HCT116 (cell line): ENCODE results near the gene STKLD1. TPM values are rescaled to one million over a fixed set of nuclear protein-coding genes. Genes with fewer than 3 reads are reported as not detected.

Experiments used
- ATAC-seq: fragments of 200-7000 bp; cut with Tn5 transposase; 2 replicates; pipeline ENCODE4 v1.9.1; 2020; ENCODE audit warnings: mild to moderate bottlenecking, moderate library complexity
- BruUV-seq: library from RNA; stranded (reverse); fragments of 400-500 nt; replicated peaks from 2 replicates; lab custom pipeline; 2021; lab: Mats Ljungman, UMichigan
- CTCF ChIA-PET: fragments of 300-600 bp; sonication (Branson Sonifier 250); formaldehyde crosslinking; loops from one replicate; lab custom pipeline; 2021; ENCODE audit warnings: antibody characterized with exemption; lab: Charles Lee
- POLR2A ChIA-PET: fragments of 300-600, 350-600 bp; sonication (Branson Sonifier 250); formaldehyde crosslinking; loops from one replicate; lab custom pipeline; 2021; ENCODE audit warnings: antibody characterized with exemption; lab: Charles Lee
- RAD21 ChIA-PET, 2 experiments: fragments of 300-600 bp; sonication (Branson Sonifier 250); formaldehyde crosslinking; loops; one replicate each; lab custom pipeline; 2023; ENCODE audit warnings: low total read pairs in 2 of 2; ENCODE audit not compliant: uncharacterized antibody in 2 of 2, unreplicated experiment in 2 of 2, low non-redundant PET in 1 of 2; lab: Charles Lee
- DNase-seq: peaks from one replicate; pipeline ENCODE4 v3.0.0-alpha.2; 2010; ENCODE audit warnings: low read depth, low spot score
- H2AFZ ChIP-seq: fragments of 200-600 bp; shearing (Covaris generic), sonication (generic); 2 replicates; pipeline ENCODE4 v1.6.1; 2017; ENCODE audit warnings: low read depth, mixed run types, mixed read lengths, antibody characterized with exemption, low read length; ENCODE audit not compliant: poor library complexity, severe bottlenecking
- H3K27ac ChIP-seq: 2 replicates; pipeline ENCODE4 v1.5.1; 2012; ENCODE audit warnings: low read depth, low read length
- H3K27me3 ChIP-seq: fragments of 200-600 bp; sonication (generic); 2 replicates; pipeline ENCODE4 v1.6.1; 2016; ENCODE audit warnings: mixed run types, low read length, mixed read lengths; ENCODE audit not compliant: insufficient read depth
- H3K36me3 ChIP-seq, 2 experiments: fragments of 200-500 bp in 1 of 2; fragments of 200-600 bp in 1 of 2; sonication (Bioruptor generic) in 1 of 2; sonication (generic) in 1 of 2; 2 replicates each; pipeline versions ENCODE4 v1.5.1 to v1.6.1; 2014 to 2016; ENCODE audit warnings: low read length in 2 of 2, inconsistent platforms in 1 of 2, mixed read lengths in 1 of 2, mixed run types in 1 of 2; ENCODE audit not compliant: insufficient read depth in 2 of 2, control insufficient read depth in 1 of 2
- H3K4me1 ChIP-seq, 2 experiments: fragments of 200-600 bp in 1 of 2; sonication (generic) in 1 of 2; 2 replicates each; pipeline versions ENCODE4 v1.5.1 to v1.6.1; 2012 to 2017; ENCODE audit warnings: low read length in 2 of 2, inconsistent platforms in 1 of 2, mild to moderate bottlenecking in 1 of 2, mixed read lengths in 1 of 2, mixed run types in 1 of 2, moderate library complexity in 1 of 2; ENCODE audit not compliant: insufficient read depth in 2 of 2, control insufficient read depth in 1 of 2
- H3K4me2 ChIP-seq: fragments of 200-600 bp; sonication (generic); 2 replicates; pipeline ENCODE4 v1.6.1; 2017; ENCODE audit warnings: mixed run types, low read length, mixed read lengths
- H3K4me3 ChIP-seq, 2 experiments: fragments of 200-600 bp in 1 of 2; sonication (generic) in 1 of 2; replicated peaks in 1 of 2; 2 replicates each; pipeline ENCODE4 v1.5.1; 2011 to 2016; ENCODE audit warnings: low read length in 2 of 2, control low read depth in 1 of 2, low read depth in 1 of 2, mild to moderate bottlenecking in 1 of 2, mixed read lengths in 1 of 2, mixed run types in 1 of 2
- H3K79me2 ChIP-seq: fragments of 200-600 bp; sonication (generic); 2 replicates; pipeline ENCODE4 v1.6.1; 2017; ENCODE audit warnings: mild to moderate bottlenecking, mixed run types, low read length, moderate library complexity, mixed read lengths; ENCODE audit not compliant: insufficient read depth
- H3K9ac ChIP-seq: fragments of 200-600 bp; sonication (generic); 2 replicates; pipeline ENCODE4 v1.6.1; 2016; ENCODE audit warnings: low read length, mixed read lengths
- H3K9me2 ChIP-seq: fragments of 200-600 bp; sonication (generic), shearing (Covaris generic); 2 replicates; pipeline ENCODE4 v1.6.1; 2017; ENCODE audit warnings: mixed run types, mild to moderate bottlenecking, moderate library complexity; ENCODE audit not compliant: insufficient read depth
- H3K9me3 ChIP-seq, 2 experiments: fragments of 200-500 bp in 1 of 2; fragments of 200-600 bp in 1 of 2; sonication (Bioruptor generic) in 1 of 2; sonication (generic) in 1 of 2; 2 replicates each; pipeline ENCODE4 v1.6.1; 2014 to 2017; ENCODE audit warnings: low read length in 2 of 2, mixed read lengths in 2 of 2, inconsistent platforms in 1 of 2, low read depth in 1 of 2, mild to moderate bottlenecking in 1 of 2, mixed run types in 1 of 2, moderate library complexity in 1 of 2; ENCODE audit not compliant: control insufficient read depth in 1 of 2, insufficient read depth in 1 of 2
- H4K20me1 ChIP-seq: fragments of 200-600 bp; sonication (generic), shearing (Covaris generic); 2 replicates; pipeline ENCODE4 v1.6.1; 2017; ENCODE audit warnings: mixed run types, mild to moderate bottlenecking, moderate library complexity; ENCODE audit not compliant: insufficient read depth
- ATF3 ChIP-seq: IDR thresholded peaks from 2 replicates; pipeline ENCODE4 v1.6.1; 2012
- CBX3 ChIP-seq: IDR thresholded peaks from 2 replicates; pipeline ENCODE4 v1.6.1; 2012; ENCODE audit warnings: low read depth
- CEBPB ChIP-seq: IDR thresholded peaks from 2 replicates; pipeline ENCODE4 v1.6.1; 2012; ENCODE audit warnings: low read depth
- CTCF ChIP-seq, 3 experiments: fragments of 200-600 bp in 1 of 3; sonication (generic) in 1 of 3; IDR thresholded peaks in 2 of 3; conservative IDR thresholded peaks in 1 of 3; 2 replicates each; pipeline ENCODE4 v1.5.1; 2012 to 2017; ENCODE audit warnings: low read depth in 2 of 3, low read length in 2 of 3, antibody characterized with exemption in 1 of 3, borderline replicate concordance in 1 of 3, control low read depth in 1 of 3, mild to moderate bottlenecking in 1 of 3, mixed read lengths in 1 of 3, mixed run types in 1 of 3, moderate library complexity in 1 of 3; ENCODE audit not compliant: insufficient read depth in 1 of 3
- EGR1 ChIP-seq: IDR thresholded peaks from 2 replicates; pipeline ENCODE4 v1.6.1; 2012; ENCODE audit warnings: low read depth
- ELF1 ChIP-seq: IDR thresholded peaks from 2 replicates; pipeline ENCODE4 v1.6.1; 2012; ENCODE audit warnings: low read depth, borderline replicate concordance
- EZH2 ChIP-seq: fragments of 200-600 bp; sonication (generic); IDR thresholded peaks from 2 replicates; pipeline ENCODE4 v1.6.1; 2017; ENCODE audit warnings: antibody characterized with exemption, mixed run types
- FOSL1 ChIP-seq: IDR thresholded peaks from 2 replicates; pipeline ENCODE4 v1.6.1; 2012; ENCODE audit warnings: low read depth
- JUND ChIP-seq: IDR thresholded peaks from 2 replicates; pipeline ENCODE4 v1.6.1; 2012
- MAX ChIP-seq: IDR thresholded peaks from 2 replicates; pipeline ENCODE4 v1.6.1; 2012
- POLR2A ChIP-seq: IDR thresholded peaks from 2 replicates; pipeline ENCODE4 v1.7.0; 2011; ENCODE audit warnings: borderline replicate concordance; ENCODE audit not compliant: insufficient read depth, insufficient read length; ENCODE audit errors: extremely low read depth
- POLR2AphosphoS5 ChIP-seq: IDR thresholded peaks from 2 replicates; pipeline ENCODE4 v1.6.1; 2011; ENCODE audit warnings: mild to moderate bottlenecking, low read depth, low read length, moderate library complexity
- RAD21 ChIP-seq: IDR thresholded peaks from 2 replicates; pipeline ENCODE4 v1.6.1; 2012; ENCODE audit warnings: low read depth, mild to moderate bottlenecking
- REST ChIP-seq: IDR thresholded peaks from 2 replicates; pipeline ENCODE4 v1.6.1; 2012; ENCODE audit warnings: low read depth
- SIN3A ChIP-seq: IDR thresholded peaks from 2 replicates; pipeline ENCODE4 v1.6.1; 2012; ENCODE audit warnings: low read depth
- SP1 ChIP-seq: IDR thresholded peaks from 2 replicates; pipeline ENCODE4 v1.6.1; 2012; ENCODE audit warnings: low read depth
- SRF ChIP-seq: IDR thresholded peaks from 2 replicates; pipeline ENCODE4 v1.6.1; 2012; ENCODE audit warnings: low read depth
- TCF7L2 ChIP-seq: IDR thresholded peaks from 2 replicates; pipeline ENCODE4 v1.7.0; 2011; ENCODE audit warnings: borderline replicate concordance, inconsistent platforms; ENCODE audit not compliant: insufficient read depth, insufficient read length; ENCODE audit errors: extremely low read depth
- ZBTB33 ChIP-seq: IDR thresholded peaks from 2 replicates; pipeline ENCODE4 v1.6.1; 2011; ENCODE audit warnings: mild to moderate bottlenecking, low read length, moderate library complexity; ENCODE audit not compliant: insufficient replicate concordance; ENCODE audit errors: extremely low read depth
- ZNF274 ChIP-seq: fragments of 200-500 bp; sonication (Bioruptor generic); IDR thresholded peaks from 2 replicates; pipeline ENCODE4 v1.6.1; 2014; ENCODE audit warnings: mild to moderate bottlenecking, low read depth, low read length, inconsistent platforms
- intact Hi-C: fragments of 100-400 bp; cut with micrococcal nuclease; formaldehyde crosslinking; loops from 2 replicates; pipeline ENCODE4 v1.10.0; 2022
- total RNA-seq: library from RNA; stranded (reverse); gene quantifications from one replicate; pipeline ENCODE4 v1.2.1, GENCODE V29; 2021; ENCODE audit not compliant: unreplicated experiment

Gene STKLD1
- total RNA-seq, 1 experiment from 2014 or later, result 0.37 TPM

DNA sequence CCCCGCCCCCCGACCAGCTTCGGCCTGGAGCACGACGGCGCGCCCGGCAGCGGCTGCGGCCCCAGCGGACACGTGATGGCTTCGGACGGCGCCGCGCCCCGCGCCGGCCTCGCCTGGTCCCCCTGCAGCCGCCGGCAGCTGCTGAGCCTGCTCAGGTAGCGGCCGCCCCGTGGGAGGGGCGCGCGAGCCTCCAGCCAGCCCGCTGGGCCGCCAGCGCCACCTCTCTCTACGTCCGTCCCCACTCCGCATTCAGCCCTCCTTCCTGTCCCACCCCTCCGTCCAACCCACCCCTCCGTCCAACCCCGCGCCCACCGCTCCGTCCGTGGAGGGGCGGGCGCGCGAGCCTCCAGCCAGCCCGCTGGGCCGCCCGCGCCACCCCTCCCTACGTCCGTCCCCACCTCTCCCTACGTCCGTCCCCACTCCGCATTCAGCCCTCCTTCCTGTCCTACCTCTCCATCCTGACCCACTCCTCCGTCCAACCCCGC lies 52.5 kb downstream of the STKLD1 start:
- H2AFZ ChIP-seq, result no peak overlapping the region
- no peak overlapping the region for H3K27ac ChIP-seq
- POLR2A ChIA-PET, result no interaction called here
- H3K9ac ChIP-seq, result 0 out of 2 replicates have a peak overlapping the region, but pooled peaks have one; percentile 23
- no peaks in the 10 kb centered on the region for H3K79me2 ChIP-seq
- RAD21 ChIA-PET, result no interaction called here
- DNase-seq (no peak), ATAC-seq (peak; percentile 87)
- intact Hi-C loops, result no loop called here
- peaks cover 0 to 5% of the 10 kb centered on the region in 2 experiments; a peak in 1 of 4 replicates for H3K4me1 ChIP-seq
- BruUV-seq, result no TSS peak
- CTCF ChIA-PET, result no interaction called here
- peak overlapping the region; percentile 47 for H3K4me2 ChIP-seq
- TF ChIP-seq ZBTB33 (no peak), JUND (no peak), REST (no peak), EGR1 (no peak), TCF7L2 (no peak), CEBPB (no peak), MAX (no peak), EZH2 (no peak), SRF (no peak), ZNF274 (no peak), CBX3 (no peak), SIN3A (no peak), CTCF (IDR thresholded peaks at IDR 0.05 in 2 of 3, conservative IDR thresholded peaks at IDR 0.05 in 1 of 3; ENCODE audit: borderline replicate concordance in 1 of 3, insufficient read depth in 1 of 3, low read depth in 2 of 3, low read length in 2 of 3) (no peak), RAD21 (no peak), FOSL1 (no peak), SP1 (no peak), POLR2AphosphoS5 (no peak), POLR2A (no peak), ELF1 (no peak), ATF3 (no peak)
- TF ChIP-seq, all 23 proteins: peak for 0
- no peaks in the 10 kb centered on the region for H3K9me3 ChIP-seq
- peak overlapping the region in 1 of 2 experiments; percentile 32; a peak in 1 of 4 replicates for H3K4me3 ChIP-seq
- no peaks in the 10 kb centered on the region for H3K9me2 ChIP-seq
- no peaks in the 10 kb centered on the region for H3K36me3 ChIP-seq
- no peaks in the 10 kb centered on the region for H3K27me3 ChIP-seq
- H4K20me1 ChIP-seq, result no peaks in the 10 kb centered on the region
